ENCODE measurements around the gene USP24. TPM values are rescaled to one million over a fixed set of nuclear protein-coding genes. Genes with fewer than 3 reads are reported as not detected.

Gene USP24
- total and polyA plus RNA-seq, 5 donors from 2014 or later: 5.7 to 60.9 (median 6.3) TPM

DNA sequence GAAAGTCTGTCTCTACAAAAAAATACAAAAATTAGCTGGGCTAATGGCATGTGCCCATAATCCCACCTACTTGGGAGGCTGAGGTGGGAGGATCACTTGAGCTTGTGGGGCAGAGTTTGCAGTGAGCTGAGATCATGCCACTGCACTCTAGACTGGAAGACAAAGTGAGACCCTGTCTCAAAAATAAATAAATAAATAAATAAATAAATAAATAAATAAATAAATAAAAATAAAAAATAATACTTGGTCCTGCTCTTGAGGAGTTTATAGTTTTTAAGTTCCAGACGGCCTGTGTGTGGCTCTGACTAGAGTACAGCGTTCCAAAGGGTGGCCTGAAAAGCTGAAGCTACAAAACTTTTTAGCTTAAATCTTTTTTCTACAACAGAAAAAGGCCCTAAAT lies 140.7 kb downstream of the USP24 start:
- H3K9me3 Mint-ChIP-seq: no peaks in the 10 kb centered on the region
- Histone ChIP-seq H3K27ac (ENCODE audit: insufficient read depth, low read length, poor library complexity, severe bottlenecking) (no peak overlapping the region), H3K36me3 (ENCODE audit: control insufficient read depth, insufficient read depth, low read length) (peaks cover 97% of the 10 kb centered on the region), H3K4me1 (ENCODE audit: control insufficient read depth, insufficient read depth, low read length, poor library complexity, severe bottlenecking) (no peaks in the 10 kb centered on the region), H3K4me3 (ENCODE audit: low read depth, low read length) (no peak overlapping the region), H3K9me3 (ENCODE audit: control insufficient read depth in 2 of 2, low read length in 2 of 2) (no peaks in the 10 kb centered on the region), H3K27me3 (ENCODE audit: control insufficient read depth, insufficient read depth, low read length) (no peaks in the 10 kb centered on the region)
- no peak overlapping the region for H3K27ac Mint-ChIP-seq
- H3K36me3 Mint-ChIP-seq: peaks cover 67% of the 10 kb centered on the region
- DNase-seq (no peak), ATAC-seq (ENCODE audit: low read depth in 2 of 2) (no peak)
- peaks cover 0 to 2% (median 0%) of the 10 kb centered on the region in 4 donors for H3K4me1 Mint-ChIP-seq
- H3K4me3 Mint-ChIP-seq: no peak overlapping the region
- H3K27me3 Mint-ChIP-seq: no peaks in the 10 kb centered on the region

DNA sequence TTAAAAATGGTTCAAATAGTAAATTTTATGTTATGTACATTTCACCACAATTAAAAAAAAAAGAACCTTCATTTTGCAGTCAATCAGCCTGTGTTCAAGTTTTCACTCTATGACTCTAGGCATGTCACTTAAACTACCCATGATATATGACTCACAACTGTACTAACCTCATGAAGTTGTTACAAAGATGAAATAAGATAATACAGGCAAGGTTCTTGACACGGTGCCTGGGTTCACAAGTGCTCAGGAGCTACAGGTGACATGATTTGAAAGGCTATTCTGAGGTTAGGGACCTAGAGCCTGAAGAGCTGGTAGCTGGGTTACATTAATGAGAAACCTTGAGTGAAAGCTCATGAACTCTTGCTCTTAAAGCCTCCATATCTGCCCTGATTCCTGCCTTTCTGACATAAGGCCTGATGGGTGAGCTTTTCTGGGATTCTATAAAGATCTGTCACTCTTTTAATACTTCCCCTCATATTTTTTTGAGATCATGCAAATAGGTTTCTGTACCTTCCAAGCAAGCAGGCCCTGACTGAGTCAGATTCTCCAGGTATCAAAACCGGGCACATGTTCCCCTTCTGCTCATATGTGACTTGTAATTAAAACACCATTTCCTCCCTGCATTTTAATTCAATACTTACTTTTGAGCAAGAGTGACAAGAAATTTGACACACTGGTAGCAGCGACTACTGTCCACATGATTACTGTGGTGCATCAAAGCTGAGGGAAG lies 141.8 kb downstream of the USP24 start:
- peak overlapping the region; percentile 13 to 93 (median 45) for H3K27ac Mint-ChIP-seq
- H3K4me1 Mint-ChIP-seq: peaks cover 0 to 2% (median 0%) of the 10 kb centered on the region in 4 donors
- ATAC-seq (ENCODE audit: low read depth in 2 of 2): no peak

DNA sequence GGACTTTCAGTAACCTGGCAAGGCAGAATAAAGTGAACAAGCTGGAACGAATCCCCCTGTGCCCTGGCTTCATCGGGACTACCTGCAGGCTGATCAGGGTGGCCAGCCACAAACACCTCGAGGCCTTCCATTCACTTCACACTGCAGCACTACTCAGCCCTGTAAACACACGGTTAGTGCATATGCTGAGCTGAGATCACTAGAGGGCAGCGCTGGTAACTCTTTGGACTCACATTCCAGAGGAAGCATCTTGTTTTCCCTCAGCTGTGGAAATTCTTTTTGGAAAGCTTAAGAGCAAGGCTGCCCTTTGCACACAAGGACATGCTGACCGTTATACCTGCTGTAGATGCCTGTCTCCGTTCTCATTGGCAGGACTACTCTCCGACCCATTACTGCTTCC lies 143.7 kb downstream of the USP24 start:
- Histone ChIP-seq H3K36me3 (ENCODE audit: control insufficient read depth, insufficient read depth, low read length) (peaks cover 96% of the 10 kb centered on the region), H3K4me3 (ENCODE audit: low read depth, low read length) (no peak overlapping the region), H3K27ac (ENCODE audit: insufficient read depth, low read length, poor library complexity, severe bottlenecking) (no peak overlapping the region), H3K9me3 (ENCODE audit: control insufficient read depth in 2 of 2, low read length in 2 of 2) (no peaks in the 10 kb centered on the region), H3K27me3 (ENCODE audit: control insufficient read depth, insufficient read depth, low read length) (no peaks in the 10 kb centered on the region), H3K4me1 (ENCODE audit: control insufficient read depth, insufficient read depth, low read length, poor library complexity, severe bottlenecking) (no peaks in the 10 kb centered on the region)
- no peak overlapping the region for H3K4me3 Mint-ChIP-seq
- no peaks in the 10 kb centered on the region for H3K9me3 Mint-ChIP-seq
- peak overlapping the region in 1 of 3 donors; percentile 72 for H3K27ac Mint-ChIP-seq
- DNase-seq: peak in 1 of 3 donors; percentile 15
- peaks cover 80% of the 10 kb centered on the region for H3K36me3 Mint-ChIP-seq
- ATAC-seq (ENCODE audit: low read depth in 2 of 2): no peak
- H3K27me3 Mint-ChIP-seq: no peaks in the 10 kb centered on the region
- H3K4me1 Mint-ChIP-seq: peaks cover 0 to 2% (median 0%) of the 10 kb centered on the region in 4 donors

More for the DNA sequence above, 141.8 kb downstream of the USP24 start:
- Histone ChIP-seq H3K27me3 (ENCODE audit: control insufficient read depth, insufficient read depth, low read length) (no peaks in the 10 kb centered on the region), H3K36me3 (ENCODE audit: control insufficient read depth, insufficient read depth, low read length) (peaks cover 97% of the 10 kb centered on the region), H3K4me1 (ENCODE audit: control insufficient read depth, insufficient read depth, low read length, poor library complexity, severe bottlenecking) (no peaks in the 10 kb centered on the region), H3K27ac (ENCODE audit: insufficient read depth, low read length, poor library complexity, severe bottlenecking) (no peak overlapping the region), H3K4me3 (ENCODE audit: low read depth, low read length) (no peak overlapping the region), H3K9me3 (ENCODE audit: control insufficient read depth in 2 of 2, low read length in 2 of 2) (no peaks in the 10 kb centered on the region)
- H3K36me3 Mint-ChIP-seq: peaks cover 70% of the 10 kb centered on the region
- DNase-seq: peak in 1 of 3 donors; percentile 41
- no peaks in the 10 kb centered on the region for H3K27me3 Mint-ChIP-seq
- no peaks in the 10 kb centered on the region for H3K9me3 Mint-ChIP-seq
- H3K4me3 Mint-ChIP-seq: no peak overlapping the region

DNA sequence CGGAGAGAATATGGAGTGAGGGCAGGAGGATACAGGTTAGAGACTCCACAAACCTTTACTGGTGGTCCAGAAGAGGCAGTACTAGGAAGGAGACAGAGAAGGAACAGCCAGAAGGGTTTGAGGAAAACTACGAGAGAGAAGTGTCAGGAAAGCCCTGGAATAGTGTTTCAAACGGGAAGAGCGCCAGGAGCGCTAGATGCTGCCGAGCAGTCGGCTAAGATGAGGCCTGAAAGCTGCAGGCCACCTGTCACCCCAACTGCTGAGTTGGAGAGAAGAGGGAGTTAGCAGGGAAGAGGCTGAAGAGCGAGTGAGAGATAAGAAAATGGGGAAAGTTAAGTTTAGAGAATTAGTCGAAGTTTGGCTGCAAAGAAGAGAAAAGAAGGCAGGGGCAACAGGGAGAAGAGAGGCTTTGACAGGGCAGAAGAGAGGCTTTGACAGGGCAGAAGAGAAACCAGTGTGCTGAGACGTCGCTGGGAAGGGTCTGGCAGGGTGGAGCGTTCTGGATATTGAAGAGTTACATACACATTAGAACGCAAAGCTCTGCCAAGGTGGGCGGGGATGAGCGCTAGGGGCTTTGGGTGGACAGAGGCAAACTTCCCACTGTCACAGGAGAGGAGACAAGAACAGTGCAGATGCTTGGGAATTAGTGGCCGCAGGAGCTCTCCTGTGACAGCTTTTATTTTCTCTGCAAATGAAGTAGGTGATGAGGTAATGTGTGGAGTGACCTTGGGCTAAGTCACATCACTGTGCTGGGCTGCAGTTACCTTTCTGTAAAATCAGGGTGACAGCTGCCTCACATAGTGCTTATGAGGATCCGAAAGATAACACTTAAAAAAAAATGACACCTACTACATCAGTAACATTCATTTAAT lies 144.6 kb downstream of the USP24 start:
- Mint-ChIP-seq H3K4me1 (peaks cover 0 to 2% (median 0%) of the 10 kb centered on the region in 4 donors), H3K36me3 (peaks cover 76% of the 10 kb centered on the region), H3K27me3 (no peaks in the 10 kb centered on the region), H3K27ac (peak overlapping the region in 1 of 3 donors; percentile 25), H3K9me3 (no peaks in the 10 kb centered on the region), H3K4me3 (no peak overlapping the region)
- H3K36me3 ChIP-seq (ENCODE audit: control insufficient read depth, insufficient read depth, low read length): peaks cover 89% of the 10 kb centered on the region
- no peak for ATAC-seq (ENCODE audit: low read depth in 2 of 2)
- no peak overlapping the region for H3K4me3 ChIP-seq (ENCODE audit: low read depth, low read length)
- no peaks in the 10 kb centered on the region for H3K9me3 ChIP-seq (ENCODE audit: control insufficient read depth in 2 of 2, low read length in 2 of 2)
- H3K27me3 ChIP-seq (ENCODE audit: control insufficient read depth, insufficient read depth, low read length): no peaks in the 10 kb centered on the region
- no peak for DNase-seq
- no peak overlapping the region for H3K27ac ChIP-seq (ENCODE audit: insufficient read depth, low read length, poor library complexity, severe bottlenecking)
- H3K4me1 ChIP-seq (ENCODE audit: control insufficient read depth, insufficient read depth, low read length, poor library complexity, severe bottlenecking): no peaks in the 10 kb centered on the region

DNA sequence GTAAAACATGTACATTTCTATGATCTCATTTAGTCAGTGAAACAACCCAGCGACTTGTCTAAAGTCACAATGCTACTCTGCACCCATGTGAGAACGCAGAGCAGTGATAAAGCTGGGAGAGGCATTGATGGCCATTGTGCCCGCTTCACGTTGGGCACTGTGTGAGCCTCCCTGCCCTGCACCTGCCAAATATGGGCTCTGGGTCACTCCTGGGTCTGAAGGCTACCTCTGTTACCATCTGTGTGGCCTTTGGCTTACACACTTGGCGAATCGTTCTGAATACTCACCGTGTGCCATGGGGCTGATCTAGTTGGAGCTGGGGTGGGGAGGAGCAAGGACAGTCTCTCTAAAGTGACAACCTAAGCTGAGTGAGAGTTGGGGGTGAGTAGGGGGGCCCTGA lies 145.9 kb downstream of the USP24 start:
- H3K36me3 Mint-ChIP-seq: peaks cover 69% of the 10 kb centered on the region
- H3K9me3 ChIP-seq (ENCODE audit: control insufficient read depth in 2 of 2, low read length in 2 of 2): no peaks in the 10 kb centered on the region
- no peak overlapping the region for H3K4me3 Mint-ChIP-seq
- H3K27me3 ChIP-seq (ENCODE audit: control insufficient read depth, insufficient read depth, low read length): no peaks in the 10 kb centered on the region
- no peak for DNase-seq
- no peaks in the 10 kb centered on the region for H3K4me1 ChIP-seq (ENCODE audit: control insufficient read depth, insufficient read depth, low read length, poor library complexity, severe bottlenecking)
- H3K4me1 Mint-ChIP-seq: peaks cover 0 to 2% (median 0%) of the 10 kb centered on the region in 4 donors
- H3K9me3 Mint-ChIP-seq: no peaks in the 10 kb centered on the region
- no peak overlapping the region for H3K27ac ChIP-seq (ENCODE audit: insufficient read depth, low read length, poor library complexity, severe bottlenecking)
- H3K27ac Mint-ChIP-seq: peak overlapping the region in 1 of 3 donors; percentile 80
- H3K36me3 ChIP-seq (ENCODE audit: control insufficient read depth, insufficient read depth, low read length): peaks cover 77% of the 10 kb centered on the region
- ATAC-seq (ENCODE audit: low read depth in 2 of 2): no peak
- no peak overlapping the region for H3K4me3 ChIP-seq (ENCODE audit: low read depth, low read length)
- H3K27me3 Mint-ChIP-seq: no peaks in the 10 kb centered on the region

DNA sequence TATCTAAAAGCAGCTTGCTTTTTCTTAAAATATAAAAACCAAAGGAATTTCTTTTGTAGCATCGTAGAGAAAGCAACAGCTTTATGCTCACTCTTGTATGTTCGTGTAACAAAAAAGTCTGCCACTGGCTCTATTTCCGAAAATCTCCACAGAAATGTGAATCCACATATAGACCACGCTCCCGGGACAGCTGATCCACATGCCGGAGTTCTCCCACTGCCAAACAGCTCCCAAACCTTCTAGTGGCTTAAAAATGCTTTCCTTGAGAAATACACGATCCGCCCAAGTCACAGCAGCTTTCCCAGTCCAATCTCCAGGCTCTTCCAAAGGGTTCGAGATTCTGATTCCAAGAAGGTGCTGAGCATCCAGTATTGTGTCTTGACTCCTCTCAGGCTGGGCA lies 146.5 kb downstream of the USP24 start:
- no peaks in the 10 kb centered on the region for H3K27me3 ChIP-seq (ENCODE audit: control insufficient read depth, insufficient read depth, low read length)
- peaks cover 71% of the 10 kb centered on the region for H3K36me3 ChIP-seq (ENCODE audit: control insufficient read depth, insufficient read depth, low read length)
- no peaks in the 10 kb centered on the region for H3K27me3 Mint-ChIP-seq
- H3K27ac ChIP-seq (ENCODE audit: insufficient read depth, low read length, poor library complexity, severe bottlenecking): no peak overlapping the region
- H3K4me1 Mint-ChIP-seq: peaks cover 0 to 2% (median 0%) of the 10 kb centered on the region in 4 donors
- H3K4me3 ChIP-seq (ENCODE audit: low read depth, low read length): no peak overlapping the region
- no peaks in the 10 kb centered on the region for H3K9me3 ChIP-seq (ENCODE audit: control insufficient read depth in 2 of 2, low read length in 2 of 2)
- H3K4me1 ChIP-seq (ENCODE audit: control insufficient read depth, insufficient read depth, low read length, poor library complexity, severe bottlenecking): no peaks in the 10 kb centered on the region
- H3K27ac Mint-ChIP-seq: no peak overlapping the region
- no peak for DNase-seq
- H3K36me3 Mint-ChIP-seq: peaks cover 68% of the 10 kb centered on the region
- H3K9me3 Mint-ChIP-seq: no peaks in the 10 kb centered on the region
- no peak overlapping the region for H3K4me3 Mint-ChIP-seq
- no peak for ATAC-seq (ENCODE audit: low read depth in 2 of 2)

DNA sequence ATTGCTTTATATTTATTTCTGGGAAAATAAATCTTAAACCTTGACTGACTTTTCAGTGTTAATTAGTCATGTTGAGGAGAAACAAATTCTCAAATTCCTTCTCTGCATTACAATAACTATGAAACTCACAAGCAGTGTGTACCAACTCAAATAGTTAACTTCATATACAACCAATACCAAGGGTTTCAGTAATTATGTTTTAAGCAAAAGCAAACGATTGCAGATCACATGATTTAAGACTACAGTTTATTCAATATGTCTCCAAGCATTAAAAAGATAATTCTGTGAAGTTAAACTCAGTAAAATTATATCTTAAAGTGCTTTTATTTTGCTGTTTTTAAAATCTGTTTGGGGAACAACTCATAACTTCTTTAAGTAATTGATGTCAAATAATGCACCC lies 147.2 kb downstream of the USP24 start:
- no peaks in the 10 kb centered on the region for H3K27me3 ChIP-seq (ENCODE audit: control insufficient read depth, insufficient read depth, low read length)
- no peaks in the 10 kb centered on the region for H3K4me1 ChIP-seq (ENCODE audit: control insufficient read depth, insufficient read depth, low read length, poor library complexity, severe bottlenecking)
- no peak overlapping the region for H3K27ac Mint-ChIP-seq
- peaks cover 64% of the 10 kb centered on the region for H3K36me3 ChIP-seq (ENCODE audit: control insufficient read depth, insufficient read depth, low read length)
- peaks cover 0 to 2% (median 0%) of the 10 kb centered on the region in 4 donors for H3K4me1 Mint-ChIP-seq
- DNase-seq (no peak), ATAC-seq (ENCODE audit: low read depth in 2 of 2) (no peak)
- H3K27me3 Mint-ChIP-seq: no peaks in the 10 kb centered on the region
- H3K9me3 ChIP-seq (ENCODE audit: control insufficient read depth in 2 of 2, low read length in 2 of 2): no peaks in the 10 kb centered on the region
- H3K36me3 Mint-ChIP-seq: peaks cover 64% of the 10 kb centered on the region
- H3K27ac ChIP-seq (ENCODE audit: insufficient read depth, low read length, poor library complexity, severe bottlenecking): no peak overlapping the region
- no peak overlapping the region for H3K4me3 ChIP-seq (ENCODE audit: low read depth, low read length)
- no peak overlapping the region for H3K4me3 Mint-ChIP-seq
- no peaks in the 10 kb centered on the region for H3K9me3 Mint-ChIP-seq
